HCT116 (cell line): ENCODE measurements around the gene SYNGAP1.

ENCODE experiments used
- ATF3 ChIP-seq: IDR thresholded peaks from 2 replicates; pipeline ENCODE4 v1.6.1; 2012
- CBX3 ChIP-seq: IDR thresholded peaks from 2 replicates; pipeline ENCODE4 v1.6.1; 2012; ENCODE audit warnings: low read depth
- CTCF ChIP-seq, 3 experiments: fragments of 200-600 bp in 1 of 3; sonication (generic) in 1 of 3; IDR thresholded peaks in 2 of 3; conservative IDR thresholded peaks in 1 of 3; 2 replicates each; pipeline ENCODE4 v1.5.1; 2012 to 2017; ENCODE audit warnings: low read depth in 2 of 3, low read length in 2 of 3, antibody characterized with exemption in 1 of 3, borderline replicate concordance in 1 of 3, control low read depth in 1 of 3, mild to moderate bottlenecking in 1 of 3, mixed read lengths in 1 of 3, mixed run types in 1 of 3, moderate library complexity in 1 of 3; ENCODE audit not compliant: insufficient read depth in 1 of 3
- EZH2 ChIP-seq: fragments of 200-600 bp; sonication (generic); IDR thresholded peaks from 2 replicates; pipeline ENCODE4 v1.6.1; 2017; ENCODE audit warnings: antibody characterized with exemption, mixed run types
- EZH2phosphoT487 ChIP-seq: fragments of 200-600 bp; IDR thresholded peaks from 2 replicates; pipeline ENCODE4 v1.6.1; 2018; ENCODE audit warnings: antibody characterized with exemption, borderline replicate concordance
- POLR2A ChIP-seq: IDR thresholded peaks from 2 replicates; pipeline ENCODE4 v1.7.0; 2011; ENCODE audit warnings: borderline replicate concordance; ENCODE audit not compliant: insufficient read depth, insufficient read length; ENCODE audit errors: extremely low read depth
- POLR2AphosphoS5 ChIP-seq: IDR thresholded peaks from 2 replicates; pipeline ENCODE4 v1.6.1; 2011; ENCODE audit warnings: mild to moderate bottlenecking, low read depth, low read length, moderate library complexity
- SP1 ChIP-seq: IDR thresholded peaks from 2 replicates; pipeline ENCODE4 v1.6.1; 2012; ENCODE audit warnings: low read depth
- TF ChIP-seq, protein P1 (sequence below): IDR thresholded peaks from 2 replicates; pipeline ENCODE4 v1.6.1; 2012

GRCh38 chr6:33453393-33454008 lies 33.6 kb downstream of the SYNGAP1 start:
- TF ChIP-seq CTCF (IDR thresholded peaks at IDR 0.05 in 2 of 3, conservative IDR thresholded peaks at IDR 0.05 in 1 of 3; ENCODE audit: borderline replicate concordance in 1 of 3, insufficient read depth in 1 of 3, low read depth in 2 of 3, low read length in 2 of 3) (no peak), POLR2A (no peak), SP1 (no peak), CBX3 (no peak), EZH2 (no peak), ATF3 (no peak), POLR2AphosphoS5 (no peak), EZH2phosphoT487 (no peak)
- TF ChIP-seq, protein P1, sequence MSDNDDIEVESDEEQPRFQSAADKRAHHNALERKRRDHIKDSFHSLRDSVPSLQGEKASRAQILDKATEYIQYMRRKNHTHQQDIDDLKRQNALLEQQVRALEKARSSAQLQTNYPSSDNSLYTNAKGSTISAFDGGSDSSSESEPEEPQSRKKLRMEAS = no peak
